NCI-H510A (cell line): ENCODE results near the gene HDGFL2.

ENCODE experiments used
- DNase-seq: peaks from one replicate; lab custom pipeline; 2025; lab: John Stamatoyannopoulos, UW

The HDGFL2 gene

DNA sequence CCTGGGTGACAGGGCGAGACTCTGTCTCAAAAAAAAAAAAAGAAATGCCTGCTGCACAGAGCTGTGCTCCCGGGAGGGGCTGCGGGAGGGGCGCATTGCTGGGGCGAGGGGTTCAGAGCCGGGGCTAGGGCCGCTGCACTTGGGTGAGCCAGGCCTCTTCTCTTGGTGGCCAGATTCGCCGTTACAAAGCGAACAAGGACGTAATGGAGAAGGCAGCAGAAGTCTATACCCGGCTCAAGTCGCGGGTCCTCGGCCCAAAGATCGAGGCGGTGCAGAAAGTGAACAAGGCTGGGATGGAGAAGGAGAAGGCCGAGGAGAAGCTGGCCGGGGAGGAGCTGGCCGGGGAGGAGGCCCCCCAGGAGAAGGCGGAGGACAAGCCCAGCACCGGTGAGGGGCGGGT lies 27.2 kb downstream of the HDGFL2 start:
- no peak for DNase-seq

DNA sequence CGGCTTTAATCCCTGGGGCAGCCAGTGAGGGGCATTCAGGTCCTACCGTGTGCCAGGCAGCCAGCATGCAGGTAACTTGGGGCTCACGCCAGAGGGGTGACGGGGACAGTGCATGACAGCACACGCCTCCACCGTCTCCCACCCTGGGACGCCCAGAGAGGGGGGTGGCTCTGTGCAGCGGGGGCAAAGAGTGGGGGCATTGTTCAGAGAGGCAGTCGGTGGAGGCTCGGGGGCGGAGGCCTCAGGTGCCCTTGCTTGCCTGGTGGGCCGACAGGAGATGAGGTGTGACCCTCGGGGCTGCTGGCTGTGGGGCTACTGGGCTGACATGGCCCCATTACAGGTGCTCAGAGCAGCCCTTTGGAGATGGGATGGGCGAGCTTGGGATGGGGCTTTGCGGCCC lies 27.8 kb downstream of the HDGFL2 start:
- DNase-seq = no peak

DNA sequence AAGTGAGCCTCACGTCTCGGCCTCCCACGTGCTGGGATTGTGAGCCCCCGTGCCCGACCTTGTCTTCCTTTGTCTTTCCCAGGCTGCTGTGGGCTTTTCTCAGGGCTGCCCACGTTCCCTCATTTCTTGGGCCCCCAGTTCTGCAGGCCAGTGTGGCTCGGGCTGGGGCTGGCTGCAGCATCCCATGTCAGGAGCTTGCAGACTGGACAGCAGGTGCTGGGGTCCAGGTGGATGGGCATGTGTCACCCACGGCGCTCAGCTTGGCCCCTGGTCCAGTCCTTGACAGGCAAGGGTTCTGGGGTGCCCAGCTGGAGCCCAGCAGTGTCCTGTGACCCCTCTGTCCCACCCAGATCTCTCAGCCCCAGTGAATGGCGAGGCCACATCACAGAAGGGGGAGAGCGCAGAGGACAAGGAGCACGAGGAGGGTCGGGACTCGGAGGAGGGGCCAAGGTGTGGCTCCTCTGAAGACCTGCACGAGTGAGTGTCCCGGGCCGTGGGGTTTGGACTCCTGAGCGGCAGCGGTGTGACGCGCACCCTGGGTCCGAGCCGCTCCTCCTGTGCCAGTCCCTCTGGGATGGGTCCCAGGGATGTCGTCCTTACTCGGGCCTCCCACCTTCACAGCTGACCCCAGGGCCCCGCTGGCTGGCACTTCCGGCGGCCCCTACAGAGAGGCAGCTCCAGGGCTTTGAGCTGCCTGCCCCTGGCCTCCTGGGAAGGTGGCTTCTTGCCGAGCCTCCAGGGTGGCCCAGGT lies 28.9 kb downstream of the HDGFL2 start:
- no peak for DNase-seq

DNA sequence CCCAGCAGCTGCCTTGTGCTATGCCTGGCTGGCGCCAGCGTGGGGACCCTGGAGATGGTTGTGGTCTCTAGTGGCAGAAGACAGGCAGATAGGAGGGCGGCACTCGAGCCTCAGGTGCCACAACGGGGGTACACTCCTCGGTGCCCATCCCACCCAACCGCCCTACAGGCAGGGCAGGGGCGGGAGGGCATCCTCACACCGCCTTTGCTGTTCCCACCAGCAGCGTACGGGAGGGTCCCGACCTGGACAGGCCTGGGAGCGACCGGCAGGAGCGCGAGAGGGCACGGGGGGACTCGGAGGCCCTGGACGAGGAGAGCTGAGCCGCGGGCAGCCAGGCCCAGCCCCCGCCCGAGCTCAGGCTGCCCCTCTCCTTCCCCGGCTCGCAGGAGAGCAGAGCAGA lies 29.6 kb downstream of the HDGFL2 start:
- DNase-seq = no peak

DNA sequence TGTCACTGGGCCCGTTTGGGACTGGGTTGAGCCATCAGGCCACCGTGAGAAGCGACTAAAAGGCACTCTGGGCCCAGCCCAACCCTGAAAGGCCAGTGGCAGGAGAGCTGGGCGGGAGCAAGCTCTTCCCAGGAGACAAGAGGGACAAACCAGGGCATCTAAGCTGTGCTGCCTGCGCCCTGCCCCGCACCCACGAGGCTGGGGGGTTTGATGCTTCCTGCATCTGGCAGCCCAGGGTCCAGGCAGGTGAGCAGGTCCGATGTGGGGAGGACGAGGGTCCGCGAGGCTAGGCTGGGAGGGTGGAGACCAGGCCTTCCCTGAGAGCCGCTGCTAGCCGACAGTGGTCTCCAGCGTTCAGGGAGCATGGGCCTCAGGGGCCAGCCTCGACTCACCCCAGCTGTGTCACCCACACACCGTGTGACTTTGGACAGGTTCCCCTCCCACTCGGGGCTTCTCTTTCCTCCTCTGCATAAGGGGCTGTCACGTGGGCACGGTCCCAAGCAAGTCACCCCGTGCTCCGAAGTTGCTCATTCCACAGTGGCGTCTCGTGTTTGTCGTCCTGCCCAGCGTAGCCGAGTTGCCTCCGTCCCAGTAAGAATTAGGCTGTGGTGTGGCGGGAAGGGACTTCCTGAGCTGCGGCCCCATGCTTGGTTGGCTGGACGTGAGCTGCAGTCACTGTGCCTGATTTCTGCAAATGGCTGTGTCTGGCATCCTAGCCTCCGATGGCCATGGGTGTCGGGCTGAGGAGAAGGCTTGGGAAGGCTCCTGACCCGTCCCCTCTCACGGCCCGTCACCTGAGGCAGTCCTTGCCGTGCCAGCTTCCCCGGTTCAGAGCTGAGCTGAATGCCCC lies 30.4 kb downstream of the HDGFL2 start:
- DNase-seq = no peak

DNA sequence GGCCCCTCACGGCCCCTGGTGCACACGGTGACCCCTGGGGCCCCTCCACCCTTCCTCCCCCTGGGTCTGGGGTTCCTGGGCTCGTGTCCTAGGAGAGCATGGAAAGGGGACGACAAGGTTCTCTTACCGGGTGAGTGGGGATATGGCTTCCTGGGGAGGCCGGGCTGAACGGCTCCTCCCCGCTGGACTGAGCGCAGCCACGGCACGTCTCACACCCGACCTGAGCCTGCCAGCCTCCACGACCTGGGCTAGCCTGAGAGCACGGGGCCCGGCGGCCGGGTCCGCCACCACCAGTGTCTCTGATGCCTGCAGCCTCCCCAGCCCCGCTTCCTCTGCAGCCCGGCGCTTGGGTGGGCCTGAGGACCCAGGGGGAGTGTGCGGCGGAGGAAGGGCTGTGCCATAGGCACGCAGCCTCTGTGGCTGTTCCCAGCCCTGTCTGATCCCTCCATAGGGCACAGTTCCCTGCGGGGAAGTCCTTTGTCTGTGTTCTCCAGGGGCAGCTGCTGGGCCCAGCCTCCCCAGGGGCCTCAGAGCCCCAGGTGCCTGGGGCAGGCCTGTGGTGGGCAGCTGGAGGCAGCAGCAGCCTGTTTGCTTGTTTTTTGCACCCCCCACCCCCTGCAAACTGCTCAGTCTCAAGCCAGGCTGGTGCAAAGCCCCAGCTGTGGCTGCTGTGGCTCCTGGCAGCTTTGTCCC lies 31.2 kb downstream of the HDGFL2 start:
- DNase-seq = no peak

DNA sequence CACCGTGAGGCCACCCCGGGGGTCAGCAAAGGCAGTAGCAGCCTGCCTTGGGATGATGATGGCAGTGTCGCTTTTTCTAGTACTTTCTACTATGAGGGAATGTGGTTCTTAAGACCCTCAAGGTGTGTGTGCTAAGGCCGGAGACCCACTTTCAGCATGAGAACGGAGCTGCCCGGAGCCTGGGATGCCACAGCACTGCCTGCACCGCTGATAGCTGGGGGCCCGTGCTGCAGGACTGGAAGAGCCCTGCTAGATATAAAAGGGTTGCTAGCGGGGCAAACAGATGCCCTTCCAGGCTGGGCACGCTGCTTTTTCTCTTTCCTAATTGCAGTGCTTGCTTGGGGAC lies 31.7 kb downstream of the HDGFL2 start:
- DNase-seq = no peak

DNA sequence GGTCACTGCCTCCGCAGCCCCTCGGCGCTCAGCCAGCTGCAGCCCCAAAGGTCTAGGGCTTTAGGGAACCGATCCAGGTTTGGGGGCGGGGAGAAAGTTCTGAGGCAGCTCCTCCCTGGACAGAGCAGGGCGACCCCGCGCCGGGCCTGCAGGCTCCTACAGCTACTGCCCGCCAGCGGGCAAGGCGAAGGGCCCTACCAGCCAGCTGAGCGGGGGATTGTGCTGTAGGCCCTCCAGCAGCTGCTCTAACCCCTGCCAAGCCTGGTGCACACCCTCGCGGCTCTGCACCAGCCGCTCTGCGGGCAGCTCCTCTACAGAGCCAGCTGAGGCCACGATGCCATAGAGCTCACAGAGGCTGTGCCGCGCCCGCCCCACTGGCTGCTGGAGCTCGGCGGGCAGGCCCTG lies 32.2 kb downstream of the HDGFL2 start:
- no peak for DNase-seq

DNA sequence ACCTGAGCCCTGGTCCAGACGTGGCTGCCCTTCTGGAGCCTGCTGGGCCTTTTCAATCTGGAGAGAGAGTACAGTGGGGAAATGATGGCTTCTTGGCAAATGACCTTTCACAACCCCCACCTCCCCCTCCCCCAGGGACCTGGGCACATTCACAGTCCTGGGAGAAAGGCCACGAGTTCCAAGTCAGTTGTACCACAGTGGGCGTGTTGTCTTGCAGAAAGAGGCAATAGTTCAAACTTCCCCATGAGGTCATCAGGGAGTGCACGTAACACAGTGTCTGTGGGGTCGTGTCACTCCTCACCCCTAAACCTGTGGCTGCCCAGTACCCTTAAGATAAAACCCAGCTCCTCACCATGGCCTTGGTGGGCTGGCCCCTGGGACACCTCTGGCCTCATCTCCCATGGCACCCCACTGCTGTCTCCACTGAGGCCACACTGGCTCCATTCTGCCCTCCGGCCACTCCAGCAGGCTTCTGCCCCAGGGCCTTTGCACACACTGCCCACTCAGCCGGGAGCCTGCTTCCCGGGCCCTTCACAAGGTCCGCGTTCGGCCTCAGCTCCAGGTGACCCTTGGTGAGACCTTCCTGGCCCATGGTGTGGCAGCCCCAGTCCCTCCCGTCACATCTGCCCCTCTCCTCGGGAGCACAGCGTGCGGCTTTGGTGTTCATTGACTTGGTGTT lies 32.9 kb downstream of the HDGFL2 start:
- DNase-seq = no peak

DNA sequence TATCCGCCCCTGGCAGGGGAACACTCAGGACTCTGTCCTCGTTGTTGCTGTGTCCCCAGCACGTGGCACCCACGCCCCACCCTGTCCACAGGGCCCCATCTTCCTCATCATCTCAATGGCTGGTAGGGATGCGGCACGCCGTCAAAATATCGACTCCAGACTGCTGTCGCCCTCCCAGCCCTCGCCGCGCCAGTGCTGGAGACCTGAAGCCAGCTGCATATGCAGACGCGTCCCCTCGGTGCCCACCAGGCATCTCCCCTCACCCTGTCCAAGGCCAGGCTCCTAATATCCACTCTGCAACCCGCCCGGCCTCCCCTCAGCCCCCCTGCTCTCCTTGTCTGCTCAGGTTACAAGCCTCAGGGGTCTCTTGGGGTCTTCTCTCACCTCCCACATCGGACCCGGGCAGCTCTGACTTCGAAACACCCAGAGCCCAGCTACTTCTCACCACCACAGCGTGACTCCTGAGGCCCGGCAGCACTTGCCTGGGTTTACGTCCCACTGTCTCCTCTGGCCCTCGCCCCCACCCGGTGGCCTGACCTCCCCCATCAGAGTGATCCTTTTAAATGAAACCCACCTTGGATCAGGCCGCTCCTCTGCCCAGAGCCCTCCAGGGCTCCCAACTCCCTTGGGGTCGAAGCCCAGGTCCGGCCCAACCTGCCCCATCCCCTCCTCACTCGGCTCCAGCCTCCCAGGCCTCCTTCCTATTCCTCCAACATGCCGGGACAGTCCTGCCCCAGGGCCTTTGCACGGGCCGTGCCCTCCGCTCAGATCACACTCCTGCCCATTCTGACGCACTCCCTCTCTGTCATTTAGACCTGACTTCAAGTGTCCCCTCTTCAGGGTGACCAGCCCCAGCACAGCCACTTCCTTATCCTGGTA lies 33.7 kb downstream of the HDGFL2 start:
- DNase-seq = no peak

DNA sequence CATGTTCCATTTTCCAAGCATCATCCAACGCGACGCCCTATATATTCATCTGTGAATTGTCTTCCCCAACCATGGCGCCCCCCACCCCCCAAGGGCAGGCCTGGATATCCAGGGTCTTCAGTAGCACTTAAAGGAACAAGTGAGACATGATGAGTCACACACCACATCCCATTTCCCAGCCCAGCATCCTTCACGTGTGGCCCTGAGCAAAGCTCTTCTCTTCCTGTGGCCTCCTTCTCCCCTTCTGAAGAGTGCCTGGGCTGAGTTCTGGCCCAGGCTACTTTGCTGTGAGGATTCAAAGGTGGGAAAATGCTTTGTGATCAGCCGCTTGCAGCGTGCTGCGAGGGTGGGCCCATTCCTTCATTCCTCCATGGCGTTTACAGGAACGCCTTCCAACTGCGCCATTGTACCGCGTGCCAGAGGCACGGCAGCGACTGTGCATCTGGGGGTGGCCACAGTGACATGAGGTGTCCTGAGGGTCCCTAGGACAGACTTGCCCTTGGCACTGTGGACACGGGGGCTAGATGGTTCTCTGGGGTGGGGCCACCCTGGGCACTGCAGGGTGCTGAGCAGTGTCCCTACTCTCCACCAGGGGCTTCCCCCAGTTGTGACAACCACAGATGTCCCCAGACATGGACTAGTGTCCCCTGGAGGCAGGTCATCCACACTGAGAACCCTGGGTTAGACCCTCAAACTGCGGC lies 34.5 kb downstream of the HDGFL2 start:
- DNase-seq = no peak

DNA sequence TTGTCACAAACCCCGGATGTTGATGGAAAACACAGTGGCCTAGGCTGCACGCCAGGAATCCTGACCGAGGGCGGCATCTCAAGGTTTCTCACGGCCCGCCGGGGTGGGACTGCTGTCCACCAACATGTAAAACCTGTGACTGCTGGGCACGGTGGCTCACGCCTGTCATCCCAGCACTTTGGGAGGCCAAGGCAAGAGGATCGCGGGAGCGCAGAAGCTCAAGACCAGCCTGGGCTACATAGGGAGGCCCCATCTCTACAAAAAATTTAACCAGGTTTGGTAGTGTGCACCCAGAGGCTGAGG lies 35.0 kb downstream of the HDGFL2 start:
- no peak for DNase-seq

DNA sequence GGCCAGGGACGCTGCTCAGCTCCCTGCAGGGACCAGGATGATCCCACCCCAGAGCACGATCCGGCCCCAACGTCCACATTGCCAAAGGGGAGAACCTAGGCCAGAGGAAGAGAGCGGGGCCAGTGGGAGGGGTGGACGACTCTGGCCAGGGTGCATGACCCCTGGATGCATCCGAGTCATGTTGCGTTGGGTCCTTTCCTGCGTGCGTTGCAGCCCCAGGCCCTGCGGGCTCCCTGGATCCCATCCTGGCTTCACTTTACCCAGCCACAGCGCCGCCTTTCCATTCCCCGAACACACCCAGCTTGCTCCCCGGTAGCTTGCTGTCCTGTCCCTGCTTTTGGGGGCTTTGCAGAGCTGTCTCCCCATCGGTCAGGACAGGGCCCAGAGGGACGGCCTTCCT lies 35.7 kb downstream of the HDGFL2 start:
- no peak for DNase-seq

DNA sequence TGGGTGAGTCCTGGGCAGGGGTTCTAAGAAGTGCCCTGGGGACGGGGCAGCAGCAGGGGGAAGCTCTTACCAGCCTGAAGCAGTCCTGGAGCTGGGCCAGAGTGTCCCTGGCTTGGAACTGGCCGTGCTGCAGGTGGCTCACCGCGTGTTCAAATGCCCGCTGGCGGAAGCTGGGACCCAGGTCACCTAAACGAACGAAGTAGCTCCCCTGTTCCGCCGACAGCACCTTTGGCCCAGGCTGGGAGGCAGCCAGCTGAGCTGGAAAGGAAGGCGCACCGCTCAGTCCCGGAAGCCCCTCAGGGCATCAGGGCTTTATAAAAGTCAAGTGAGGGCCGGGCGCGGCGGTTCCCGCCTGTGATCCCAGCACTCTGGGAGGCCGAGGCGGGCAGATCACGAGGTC lies 36.6 kb downstream of the HDGFL2 start:
- DNase-seq = no peak

DNA sequence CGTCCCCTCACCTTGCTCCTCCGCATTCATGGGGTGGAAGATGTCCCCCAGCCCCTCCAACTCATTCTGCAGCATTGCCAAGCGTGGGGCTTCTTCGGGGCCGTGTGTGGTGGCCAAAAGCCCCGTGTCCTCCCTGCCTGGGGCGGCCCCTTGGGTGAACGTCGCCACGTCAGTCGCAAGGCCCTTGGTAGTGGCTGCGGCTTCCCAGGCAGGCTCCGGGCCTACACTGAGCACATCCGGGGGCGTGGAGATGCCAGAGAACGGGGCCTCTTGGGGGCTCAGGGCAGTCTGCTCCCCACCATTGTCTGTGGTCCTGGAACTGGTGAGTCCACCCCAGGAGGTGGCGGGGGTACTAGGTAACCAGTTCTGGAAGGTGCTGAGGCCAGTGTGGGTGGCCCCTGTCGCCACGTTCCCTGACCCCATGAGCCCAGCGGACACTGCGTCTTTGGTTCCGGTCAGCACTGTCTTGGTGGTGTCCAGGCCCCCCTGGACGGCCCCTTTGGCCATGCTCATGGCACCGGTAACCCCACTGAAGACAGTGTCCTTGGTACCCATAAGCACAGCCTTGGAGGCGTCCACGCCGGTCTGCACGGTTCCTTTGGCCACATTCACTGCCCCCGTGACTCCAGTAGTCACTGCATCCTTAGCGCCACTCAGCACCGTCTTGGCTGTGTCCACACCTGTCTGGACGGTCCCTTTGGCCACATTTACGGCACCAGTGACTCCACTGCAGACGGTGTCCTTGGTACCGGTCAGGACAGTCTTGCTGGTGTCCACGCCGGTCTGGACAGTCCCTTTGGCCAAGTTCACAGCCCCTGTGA lies 38.5 kb downstream of the HDGFL2 start:
- DNase-seq = no peak

DNA sequence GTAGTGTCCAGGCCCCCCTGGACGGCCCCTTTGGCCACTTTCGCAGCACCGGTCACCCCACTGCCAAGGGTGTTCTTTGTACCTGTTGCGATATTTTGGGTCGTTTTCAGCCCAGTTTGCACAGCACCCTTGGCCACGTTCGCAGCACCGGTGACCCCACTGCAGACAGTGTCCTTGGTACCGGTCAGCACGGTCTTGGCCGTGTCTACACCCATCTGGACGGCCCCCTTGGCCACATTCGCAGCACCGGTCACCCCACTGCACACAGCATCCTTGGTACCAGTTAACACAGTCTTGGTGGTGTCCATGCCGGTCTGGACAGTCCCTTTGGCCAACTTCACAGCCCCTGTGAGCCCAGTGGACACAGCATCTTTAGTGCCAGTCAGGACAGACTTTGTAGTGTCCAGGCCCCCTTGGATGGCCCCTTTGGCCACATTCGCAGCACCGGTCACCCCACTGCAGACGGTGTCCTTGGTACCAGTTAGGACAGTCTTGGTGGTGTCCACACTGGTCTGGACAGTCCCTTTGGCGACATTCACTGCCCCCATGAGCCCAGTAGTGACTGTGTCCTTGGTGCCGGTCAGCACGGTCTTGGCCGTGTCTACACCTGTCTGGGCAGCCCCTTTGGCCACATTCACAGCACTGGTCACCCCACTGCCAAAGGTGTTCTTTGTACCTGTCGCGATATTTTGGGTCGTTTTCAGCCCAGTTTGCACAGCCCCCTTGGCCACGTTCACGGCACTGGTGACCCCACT lies 39.4 kb downstream of the HDGFL2 start:
- no peak for DNase-seq

DNA sequence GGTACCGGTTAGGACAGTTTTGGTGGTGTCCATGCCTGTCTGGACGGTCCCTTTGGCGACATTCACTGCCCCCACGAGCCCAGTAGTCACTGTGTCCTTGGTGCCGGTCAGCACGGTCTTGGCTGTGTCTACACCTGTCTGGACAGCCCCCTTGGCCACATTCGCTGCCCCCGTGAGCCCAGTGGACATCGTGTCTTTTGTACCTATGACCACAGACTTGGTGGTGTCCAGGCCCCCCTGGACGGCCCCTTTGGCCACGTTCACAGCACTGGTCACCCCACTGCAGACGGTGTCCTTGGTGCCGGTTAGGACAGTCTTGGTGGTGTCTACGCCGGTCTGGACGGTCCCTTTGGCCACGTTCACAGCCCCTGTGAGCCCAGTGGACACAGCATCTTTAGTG lies 40.0 kb downstream of the HDGFL2 start:
- no peak for DNase-seq

DNA sequence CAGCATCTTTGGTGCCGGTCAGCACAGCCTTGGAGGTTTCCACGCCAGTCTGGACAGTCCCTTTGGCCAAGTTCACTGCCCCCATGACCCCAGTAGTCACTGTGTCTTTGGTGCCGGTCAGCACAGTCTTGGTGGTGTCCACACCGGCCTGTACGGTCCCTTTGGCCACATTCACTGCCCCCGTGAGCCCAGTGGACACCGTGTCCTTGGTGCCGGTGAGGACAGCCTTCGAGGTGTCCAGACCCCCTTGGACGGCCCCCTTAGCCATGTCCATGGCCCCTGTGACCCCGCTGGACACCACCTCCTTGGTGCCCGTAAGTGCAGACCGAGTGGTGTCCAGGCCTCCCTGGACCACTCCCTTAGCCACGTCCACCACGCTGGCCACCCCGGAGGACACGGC lies 41.2 kb downstream of the HDGFL2 start:
- DNase-seq = no peak

DNA sequence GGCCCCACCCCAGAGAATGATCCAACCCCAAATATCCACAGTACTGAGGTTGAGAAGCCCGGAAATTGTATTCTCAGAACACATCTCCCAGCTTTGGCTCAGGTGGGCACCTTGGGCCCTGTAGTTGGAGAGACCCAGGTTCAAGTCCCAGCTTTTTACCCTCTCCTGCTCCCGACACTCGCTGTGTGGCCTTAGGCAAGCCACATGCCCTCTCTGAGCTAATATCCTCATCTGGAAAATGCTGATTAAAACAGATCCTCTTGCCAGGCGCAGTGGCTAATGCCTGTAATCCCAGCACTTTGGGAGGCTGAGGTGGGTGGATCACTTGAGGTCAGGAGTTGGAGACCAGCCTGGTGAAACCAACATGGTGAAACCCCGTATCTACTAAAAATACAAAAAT lies 43.6 kb downstream of the HDGFL2 start:
- DNase-seq = no peak
